T-helper 9 cell (primary cell): Measurements from ENCODE around the gene PFKFB3.
"Not testable (repeated sequence)": the region's sequence is repeated elsewhere in the genome, so short reads cannot be mapped to it uniquely, and the experiment has no call there.

ENCODE experiments used
- DNase-seq: peaks from one replicate; pipeline ENCODE4 v3.0.0-alpha.2; 2020

PFKFB3 gene

GRCh38 chr10:6179078-6179477 lies 23.7 kb upstream of the PFKFB3 start:
- no peak for DNase-seq

- no peak for DNase-seq
These were observed 22.1 kb upstream of the PFKFB3 start for GRCh38 chr10:6180480-6181110.

- no peak for DNase-seq
These were observed 21.5 kb upstream of the PFKFB3 start for GRCh38 chr10:6181249-6181648.

GRCh38 chr10:6182454-6183098 lies 20.2 kb upstream of the PFKFB3 start:
- DNase-seq, result no peak

- no peak for DNase-seq
These were observed 17.6 kb upstream of the PFKFB3 start for GRCh38 chr10:6185039-6185716.

- DNase-seq, result no peak
These were observed 15.9 kb upstream of the PFKFB3 start for GRCh38 chr10:6186894-6187256.

GRCh38 chr10:6187278-6187677 lies 15.5 kb upstream of the PFKFB3 start:
- DNase-seq, result no peak

- not testable (repeated sequence) for DNase-seq
These were observed 12.7 kb upstream of the PFKFB3 start for GRCh38 chr10:6190033-6190432.

GRCh38 chr10:6191147-6191546 lies 11.6 kb upstream of the PFKFB3 start:
- DNase-seq, result no peak

GRCh38 chr10:6191569-6191968 lies 11.2 kb upstream of the PFKFB3 start:
- DNase-seq, result no peak

- DNase-seq, result not testable (repeated sequence)
These were observed 9.4 kb upstream of the PFKFB3 start for GRCh38 chr10:6193342-6193741.

- DNase-seq, result no peak
These were observed 8.4 kb upstream of the PFKFB3 start for GRCh38 chr10:6194311-6194710.

- no peak for DNase-seq
These were observed 7.4 kb upstream of the PFKFB3 start for GRCh38 chr10:6195376-6195775.

- DNase-seq, result no peak
These were observed 6.9 kb upstream of the PFKFB3 start for GRCh38 chr10:6195846-6196245.

GRCh38 chr10:6196524-6196923 lies 6.2 kb upstream of the PFKFB3 start:
- not testable (repeated sequence) for DNase-seq

- DNase-seq, result no peak
These were observed 5.4 kb upstream of the PFKFB3 start for GRCh38 chr10:6197321-6197720.

GRCh38 chr10:6198171-6198570 lies 4.6 kb upstream of the PFKFB3 start:
- DNase-seq, result no peak

GRCh38 chr10:6199131-6199733 lies 3.5 kb upstream of the PFKFB3 start:
- no peak for DNase-seq

GRCh38 chr10:6200440-6200733 lies 2.3 kb upstream of the PFKFB3 start:
- DNase-seq, result no peak

- peak; percentile 19 for DNase-seq
These were observed 1.8 kb upstream of the PFKFB3 start for GRCh38 chr10:6200734-6201515.

- DNase-seq, result peak; percentile 72
These were observed 1.2 kb upstream of the PFKFB3 start for GRCh38 chr10:6201516-6201975.

- DNase-seq, result no peak
These were observed 541 bp upstream of the PFKFB3 start for GRCh38 chr10:6202098-6202683.
